SH-SY5Y (cell line): ENCODE data around the gene GNPAT.

Experiments
- GATA2 ChIP-seq: IDR thresholded peaks from 2 replicates; pipeline ENCODE4 v1.6.1; 2011; ENCODE audit warnings: mild to moderate bottlenecking, low read depth, low read length
- GATA3 ChIP-seq: IDR thresholded peaks from 2 replicates; pipeline ENCODE4 v1.6.1; 2011; ENCODE audit warnings: low read depth, mild to moderate bottlenecking, low read length, moderate library complexity

- no peak for TF ChIP-seq GATA2
- TF ChIP-seq GATA3, result no peak
Measured at GRCh38 chr1:231311720-231312431, 70.9 kb downstream of the GNPAT start.
